ENCODE data around the gene SIDT1.

GRCh38 chr3:113548501-113548900, 16.1 kb downstream of the SIDT1 start:
- no peak for TF ChIP-seq REST (IDR thresholded peaks at IDR 0.05)
- TF ChIP-seq, protein P1, sequence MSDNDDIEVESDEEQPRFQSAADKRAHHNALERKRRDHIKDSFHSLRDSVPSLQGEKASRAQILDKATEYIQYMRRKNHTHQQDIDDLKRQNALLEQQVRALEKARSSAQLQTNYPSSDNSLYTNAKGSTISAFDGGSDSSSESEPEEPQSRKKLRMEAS (IDR thresholded peaks at IDR 0.05), result no peak
- TF ChIP-seq, protein P2, sequence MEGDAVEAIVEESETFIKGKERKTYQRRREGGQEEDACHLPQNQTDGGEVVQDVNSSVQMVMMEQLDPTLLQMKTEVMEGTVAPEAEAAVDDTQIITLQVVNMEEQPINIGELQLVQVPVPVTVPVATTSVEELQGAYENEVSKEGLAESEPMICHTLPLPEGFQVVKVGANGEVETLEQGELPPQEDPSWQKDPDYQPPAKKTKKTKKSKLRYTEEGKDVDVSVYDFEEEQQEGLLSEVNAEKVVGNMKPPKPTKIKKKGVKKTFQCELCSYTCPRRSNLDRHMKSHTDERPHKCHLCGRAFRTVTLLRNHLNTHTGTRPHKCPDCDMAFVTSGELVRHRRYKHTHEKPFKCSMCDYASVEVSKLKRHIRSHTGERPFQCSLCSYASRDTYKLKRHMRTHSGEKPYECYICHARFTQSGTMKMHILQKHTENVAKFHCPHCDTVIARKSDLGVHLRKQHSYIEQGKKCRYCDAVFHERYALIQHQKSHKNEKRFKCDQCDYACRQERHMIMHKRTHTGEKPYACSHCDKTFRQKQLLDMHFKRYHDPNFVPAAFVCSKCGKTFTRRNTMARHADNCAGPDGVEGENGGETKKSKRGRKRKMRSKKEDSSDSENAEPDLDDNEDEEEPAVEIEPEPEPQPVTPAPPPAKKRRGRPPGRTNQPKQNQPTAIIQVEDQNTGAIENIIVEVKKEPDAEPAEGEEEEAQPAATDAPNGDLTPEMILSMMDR (IDR thresholded peaks at IDR 0.05; ENCODE audit: low read depth, low read length, missing input control), result no peak
- TF ChIP-seq GABPA (IDR thresholded peaks at IDR 0.05 in 1 of 2, conservative IDR thresholded peaks at IDR 0.05 in 1 of 2), result no peak
- TF ChIP-seq ATF3 (IDR thresholded peaks at IDR 0.05), result no peak
- TF ChIP-seq RXRA (IDR thresholded peaks at IDR 0.05), result no peak
- no peak for TF ChIP-seq HNF4G (IDR thresholded peaks at IDR 0.05)
- TF ChIP-seq, protein P3, sequence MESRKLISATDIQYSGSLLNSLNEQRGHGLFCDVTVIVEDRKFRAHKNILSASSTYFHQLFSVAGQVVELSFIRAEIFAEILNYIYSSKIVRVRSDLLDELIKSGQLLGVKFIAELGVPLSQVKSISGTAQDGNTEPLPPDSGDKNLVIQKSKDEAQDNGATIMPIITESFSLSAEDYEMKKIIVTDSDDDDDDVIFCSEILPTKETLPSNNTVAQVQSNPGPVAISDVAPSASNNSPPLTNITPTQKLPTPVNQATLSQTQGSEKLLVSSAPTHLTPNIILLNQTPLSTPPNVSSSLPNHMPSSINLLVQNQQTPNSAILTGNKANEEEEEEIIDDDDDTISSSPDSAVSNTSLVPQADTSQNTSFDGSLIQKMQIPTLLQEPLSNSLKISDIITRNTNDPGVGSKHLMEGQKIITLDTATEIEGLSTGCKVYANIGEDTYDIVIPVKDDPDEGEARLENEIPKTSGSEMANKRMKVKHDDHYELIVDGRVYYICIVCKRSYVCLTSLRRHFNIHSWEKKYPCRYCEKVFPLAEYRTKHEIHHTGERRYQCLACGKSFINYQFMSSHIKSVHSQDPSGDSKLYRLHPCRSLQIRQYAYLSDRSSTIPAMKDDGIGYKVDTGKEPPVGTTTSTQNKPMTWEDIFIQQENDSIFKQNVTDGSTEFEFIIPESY (IDR thresholded peaks at IDR 0.05), result no peak
- TF ChIP-seq FOXA1 (IDR thresholded peaks at IDR 0.05), result no peak
- TF ChIP-seq TAF1 (conservative IDR thresholded peaks at IDR 0.05), result no peak

Measured in liver (tissue), 3 donors.